ENCODE data around the gene RSPH3. TPM values are rescaled to one million over a fixed set of nuclear protein-coding genes. Genes with fewer than 3 reads are reported as not detected.

The RSPH3 gene
- total and polyA plus RNA-seq, 2 of the 8 experiments (the other 6 are each of a cell fraction or from before 2014, with no cell fraction given), result 0.60 to 2.7 TPM

DNA sequence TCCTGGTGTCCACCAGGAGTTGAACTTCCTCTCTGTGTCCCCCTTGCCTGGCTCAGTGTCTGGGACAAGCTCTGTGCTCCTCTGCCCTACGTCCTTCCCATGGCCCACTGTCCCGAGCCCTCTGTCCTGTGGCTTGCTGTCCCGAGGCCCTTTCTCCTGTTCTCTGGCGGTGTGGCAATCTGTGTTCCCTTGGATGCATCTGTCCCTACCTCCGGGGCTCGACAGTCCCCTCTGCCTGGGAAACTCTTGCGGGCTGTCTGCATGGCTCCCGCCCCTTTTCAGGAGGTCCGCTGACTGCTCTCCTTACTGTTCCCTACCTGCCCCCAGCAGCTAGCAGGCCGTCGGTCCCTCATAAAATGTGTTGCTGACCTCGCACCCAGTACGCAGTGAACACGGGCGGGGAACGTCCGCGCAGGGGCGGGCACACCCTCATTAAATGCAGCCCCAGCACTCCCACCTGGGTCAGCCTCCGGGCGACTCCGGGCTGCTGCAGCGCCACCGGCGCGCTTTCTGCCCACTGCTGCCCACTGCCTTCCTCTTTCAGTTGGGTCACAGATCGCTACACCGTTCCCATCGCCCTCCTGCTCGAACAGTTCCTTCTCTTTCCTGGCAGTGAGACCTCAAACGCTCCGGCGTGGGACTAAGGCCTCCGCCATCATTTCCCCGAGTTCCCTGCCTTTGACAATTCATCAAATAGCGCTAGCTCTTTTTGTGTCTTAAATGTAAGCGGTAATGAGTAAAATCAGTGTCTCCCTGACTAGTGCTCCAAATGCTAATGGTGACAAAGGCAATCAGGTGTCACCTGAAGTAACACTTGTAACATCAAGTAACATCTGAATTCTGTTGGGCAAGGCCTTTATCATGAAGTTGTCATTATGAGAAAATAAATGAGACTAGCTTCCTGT is 60.5 kb downstream of the RSPH3 start:
- ChIA-PET CTCF (ENCODE audit: partially characterized antibody) (interaction anchor here (0.6 to 1.6 kb wide), 5 partner anchors 11 to 221 kb away, joined by 3 to 4 read pairs (median 4); no protein-coding TSS in a partner anchor), POLR2A (ENCODE audit: partially characterized antibody) (interaction anchor here (0.9 kb wide), 1 partner anchor 86 kb away, joined by 4 read pairs; no protein-coding TSS in a partner anchor)
- H3K4me1 ChIP-seq (replicated peaks in 1 of 4; ENCODE audit: control insufficient read depth in 3 of 4, insufficient read depth in 4 of 4, low read length in 3 of 4), result peaks cover 0 to 15% (median 8%) of the 10 kb centered on the region in 4 experiments; a peak in 6 of 7 replicates
- H3K4me3 ChIP-seq (ENCODE audit: extremely low read depth in 1 of 4, insufficient read depth in 2 of 4, low read depth in 3 of 4, low read length in 4 of 4), result peak overlapping the region; percentile 2 to 44 (median 18); a peak in 4 of 8 replicates
- no peak overlapping the region for H3K27ac ChIP-seq (ENCODE audit: low read depth, low read length)
- peak overlapping the region; percentile 84 for H2BK12ac ChIP-seq (ENCODE audit: low read depth, low read length)
- H3K18ac ChIP-seq (ENCODE audit: extremely low read depth, low read length), result peak overlapping the region; percentile 62
- H3K9me3 ChIP-seq (ENCODE audit: insufficient read depth in 2 of 2, low read depth in 1 of 2, low read length in 1 of 2), result no peaks in the 10 kb centered on the region; a peak in 1 of 4 replicates
- no peak overlapping the region for H3K56ac ChIP-seq (replicated peaks; ENCODE audit: insufficient read length, low read depth, low read length)
- 0 out of 2 replicates have a peak overlapping the region, but pooled peaks have one; percentile 39 for H2AK5ac ChIP-seq (ENCODE audit: low read depth, low read length)
- H2BK120ac ChIP-seq (replicated peaks; ENCODE audit: low read depth, low read length), result no peak overlapping the region
- H3K23me2 ChIP-seq (ENCODE audit: low read depth, low read length), result peaks cover 5% of the 10 kb centered on the region; the same call in 1 of the 2 replicates
- 0 out of 2 replicates have a peak overlapping the region, but pooled peaks have one; percentile 81 for H2BK15ac ChIP-seq (ENCODE audit: low read length)
- H3K79me1 ChIP-seq (ENCODE audit: low read depth, low read length), result no peaks in the 10 kb centered on the region; the same call in 1 of the 2 replicates
- peak overlapping the region; percentile 30 for H4K5ac ChIP-seq (ENCODE audit: insufficient read length, low read depth, low read length)
- peak overlapping the region; percentile 65 for H2AFZ ChIP-seq (ENCODE audit: low read length)
- no peak overlapping the region for H3K9ac ChIP-seq (replicated peaks in 1 of 4; ENCODE audit: extremely low read depth in 1 of 4, low read depth in 3 of 4, low read length in 3 of 4)
- H4K91ac ChIP-seq (replicated peaks; ENCODE audit: insufficient read length, low read length), result peak overlapping the region; percentile 91
- 54% methylated on average over 25 of the region's 37 CpGs; no CpG with 5 or more reads in 1 of the 2 experiments for WGBS, 2 experiments (ENCODE audit: extremely low coverage in 1 of 2, insufficient coverage in 1 of 2, insufficient read length in 1 of 2, insufficient replicate concordance in 2 of 2, low coverage in 1 of 2, low lambda C conversion rate in 2 of 2, missing lambda C conversion rate in 1 of 2)
- no peak overlapping the region for H3K4ac ChIP-seq (replicated peaks; ENCODE audit: insufficient read length, low read depth, low read length)
- H4K8ac ChIP-seq (ENCODE audit: extremely low read depth, insufficient read depth, low read length), result peak overlapping the region; percentile 90
- no peaks in the 10 kb centered on the region for H3K36me3 ChIP-seq (ENCODE audit: control insufficient read depth in 2 of 4, insufficient read depth in 4 of 4, low read length in 3 of 4)
- peaks cover 0 to 4% (median 0%) of the 10 kb centered on the region in 4 experiments; a peak in 2 of 7 replicates for H3K27me3 ChIP-seq (replicated peaks in 1 of 4; ENCODE audit: control insufficient read depth in 3 of 4, extremely low read depth in 1 of 4, insufficient read depth in 3 of 4, low read length in 3 of 4)
- H4K20me1 ChIP-seq (replicated peaks in 1 of 2; ENCODE audit: control insufficient read depth in 1 of 2, insufficient read depth in 2 of 2, low read length in 2 of 2), result no peaks in the 10 kb centered on the region
- FAIRE-seq (no peak), DNase-seq (ENCODE audit: low read depth in 1 of 2, low spot score in 2 of 2) (peak in 1 of 2 experiments; percentile 71)
- H3K23ac ChIP-seq (ENCODE audit: insufficient read length), result no peak overlapping the region
- H3K79me2 ChIP-seq (ENCODE audit: control insufficient read depth in 1 of 2, insufficient read depth in 2 of 2, low read length in 2 of 2), result no peaks in the 10 kb centered on the region
- H2BK20ac ChIP-seq (ENCODE audit: low read length), result peak overlapping the region; percentile 90
- no peak overlapping the region for H3K14ac ChIP-seq (ENCODE audit: insufficient read length)
- peak overlapping the region; percentile 60; the same call in 1 of the 2 replicates for H2BK5ac ChIP-seq (ENCODE audit: low read depth, low read length)
- peak overlapping the region; percentile 61 to 69 for H3K4me2 ChIP-seq (ENCODE audit: insufficient read depth in 1 of 2, low read depth in 2 of 2, low read length in 2 of 2)
- no peak for TF ChIP-seq EZH2 (IDR thresholded peaks at IDR 0.05; ENCODE audit: low read depth, low read length, severe bottlenecking)
- no peak for TF ChIP-seq NANOG (IDR thresholded peaks at IDR 0.05; ENCODE audit: insufficient read depth, low read depth, low read length, poor library complexity, severe bottlenecking)
- no peak for TF ChIP-seq HDAC6 (IDR thresholded peaks at IDR 0.05; ENCODE audit: low read depth, low read length)
- TF ChIP-seq GTF2F1 (IDR thresholded peaks at IDR 0.05; ENCODE audit: borderline replicate concordance, low read depth, low read length), result no peak
- TF ChIP-seq, protein P1, sequence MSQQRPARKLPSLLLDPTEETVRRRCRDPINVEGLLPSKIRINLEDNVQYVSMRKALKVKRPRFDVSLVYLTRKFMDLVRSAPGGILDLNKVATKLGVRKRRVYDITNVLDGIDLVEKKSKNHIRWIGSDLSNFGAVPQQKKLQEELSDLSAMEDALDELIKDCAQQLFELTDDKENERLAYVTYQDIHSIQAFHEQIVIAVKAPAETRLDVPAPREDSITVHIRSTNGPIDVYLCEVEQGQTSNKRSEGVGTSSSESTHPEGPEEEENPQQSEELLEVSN (IDR thresholded peaks at IDR 0.05), result no peak
- no peak for TF ChIP-seq TEAD4 (IDR thresholded peaks at IDR 0.05; ENCODE audit: low read depth, low read length)
- no peak for TF ChIP-seq BACH1 (IDR thresholded peaks at IDR 0.05; ENCODE audit: low read length)
- TF ChIP-seq, protein P2, sequence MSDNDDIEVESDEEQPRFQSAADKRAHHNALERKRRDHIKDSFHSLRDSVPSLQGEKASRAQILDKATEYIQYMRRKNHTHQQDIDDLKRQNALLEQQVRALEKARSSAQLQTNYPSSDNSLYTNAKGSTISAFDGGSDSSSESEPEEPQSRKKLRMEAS (IDR thresholded peaks at IDR 0.05), result peak; percentile 7; the same call in 1 of the 2 replicates
- TF ChIP-seq KDM1A (IDR thresholded peaks at IDR 0.05; ENCODE audit: borderline replicate concordance, low read length), result 0 out of 2 replicates have a peak, but pooled peaks have one; percentile 20

All from H1 (cell line).